Measurements from ENCODE around the gene FCMR.

Gene FCMR

GRCh38 chr1:206967096-206967849 is 45.5 kb upstream of the FCMR start:
- Histone ChIP-seq H3K27ac (no peak overlapping the region), H4K20me1 (ENCODE audit: insufficient read depth) (no peaks in the 10 kb centered on the region), H3K27me3 (ENCODE audit: insufficient read depth, low read depth) (no peaks in the 10 kb centered on the region), H3K4me2 (no peak overlapping the region), H3K9ac (no peak overlapping the region), H3K79me2 (ENCODE audit: insufficient read depth, low read depth) (no peaks in the 10 kb centered on the region), H3K4me1 (ENCODE audit: low read depth, poor library complexity, severe bottlenecking) (no peaks in the 10 kb centered on the region), H3K36me3 (ENCODE audit: insufficient read depth) (no peaks in the 10 kb centered on the region), H3K4me3 (IDR thresholded peaks at IDR 0.05; ENCODE audit: insufficient read depth, low read depth, low read length) (no peak overlapping the region), H2AFZ (ENCODE audit: low read depth) (no peak overlapping the region)
- no peak for TF ChIP-seq CTCF (conservative IDR thresholded peaks at IDR 0.05; ENCODE audit: low read depth, low read length)

GRCh38 chr1:206965781-206966180 is 44.0 kb upstream of the FCMR start:
- Histone ChIP-seq H4K20me1 (ENCODE audit: insufficient read depth) (no peaks in the 10 kb centered on the region), H3K36me3 (ENCODE audit: insufficient read depth) (no peaks in the 10 kb centered on the region), H3K4me3 (IDR thresholded peaks at IDR 0.05; ENCODE audit: insufficient read depth, low read depth, low read length) (no peak overlapping the region), H3K79me2 (ENCODE audit: insufficient read depth, low read depth) (no peaks in the 10 kb centered on the region), H2AFZ (ENCODE audit: low read depth) (no peak overlapping the region), H3K4me2 (no peak overlapping the region), H3K4me1 (ENCODE audit: low read depth, poor library complexity, severe bottlenecking) (no peaks in the 10 kb centered on the region), H3K9ac (no peak overlapping the region), H3K27ac (no peak overlapping the region), H3K27me3 (ENCODE audit: insufficient read depth, low read depth) (no peaks in the 10 kb centered on the region)
- no peak for TF ChIP-seq CTCF (conservative IDR thresholded peaks at IDR 0.05; ENCODE audit: low read depth, low read length)

GRCh38 chr1:206963740-206964139 is 42.0 kb upstream of the FCMR start:
- H3K79me2 ChIP-seq (ENCODE audit: insufficient read depth, low read depth) = no peaks in the 10 kb centered on the region
- H2AFZ ChIP-seq (ENCODE audit: low read depth) = no peak overlapping the region
- H3K4me3 ChIP-seq (IDR thresholded peaks at IDR 0.05; ENCODE audit: insufficient read depth, low read depth, low read length) = no peak overlapping the region
- no peak overlapping the region for H3K4me2 ChIP-seq
- no peaks in the 10 kb centered on the region for H3K36me3 ChIP-seq (ENCODE audit: insufficient read depth)
- no peaks in the 10 kb centered on the region for H3K27me3 ChIP-seq (ENCODE audit: insufficient read depth, low read depth)
- H3K4me1 ChIP-seq (ENCODE audit: low read depth, poor library complexity, severe bottlenecking) = no peaks in the 10 kb centered on the region
- H3K27ac ChIP-seq = no peak overlapping the region
- H3K9ac ChIP-seq = no peak overlapping the region
- TF ChIP-seq CTCF (conservative IDR thresholded peaks at IDR 0.05; ENCODE audit: low read depth, low read length) = no peak
- no peaks in the 10 kb centered on the region for H4K20me1 ChIP-seq (ENCODE audit: insufficient read depth)

- no peak for TF ChIP-seq CTCF (conservative IDR thresholded peaks at IDR 0.05; ENCODE audit: low read depth, low read length)
- Histone ChIP-seq H3K4me2 (no peak overlapping the region), H4K20me1 (ENCODE audit: insufficient read depth) (no peaks in the 10 kb centered on the region), H3K36me3 (ENCODE audit: insufficient read depth) (no peaks in the 10 kb centered on the region), H2AFZ (ENCODE audit: low read depth) (no peak overlapping the region), H3K4me3 (IDR thresholded peaks at IDR 0.05; ENCODE audit: insufficient read depth, low read depth, low read length) (no peak overlapping the region), H3K4me1 (ENCODE audit: low read depth, poor library complexity, severe bottlenecking) (no peaks in the 10 kb centered on the region), H3K27ac (no peak overlapping the region), H3K27me3 (ENCODE audit: insufficient read depth, low read depth) (no peaks in the 10 kb centered on the region), H3K79me2 (ENCODE audit: insufficient read depth, low read depth) (no peaks in the 10 kb centered on the region), H3K9ac (no peak overlapping the region)
These were observed 41.5 kb upstream of the FCMR start for GRCh38 chr1:206963119-206963712.

Measured in KMS-11 (cell line).